NAMALWA (cell line): ENCODE data around the gene USP33.
"Not testable (repeated sequence)": the region's sequence is repeated elsewhere in the genome, so short reads cannot be mapped to it uniquely, and the experiment has no call there.

ENCODE experiments used
- DNase-seq: peaks from one replicate; pipeline ENCODE4 v3.0.0-alpha.2; 2015; ENCODE audit warnings: low spot score

USP33 gene

GRCh38 chr1:77671836-77672235, 87.8 kb downstream of the USP33 start:
- DNase-seq: no peak

- DNase-seq: no peak
These were observed 89.3 kb downstream of the USP33 start for GRCh38 chr1:77670330-77670729.

GRCh38 chr1:77668924-77669449, 90.7 kb downstream of the USP33 start:
- DNase-seq: no peak

DNA sequence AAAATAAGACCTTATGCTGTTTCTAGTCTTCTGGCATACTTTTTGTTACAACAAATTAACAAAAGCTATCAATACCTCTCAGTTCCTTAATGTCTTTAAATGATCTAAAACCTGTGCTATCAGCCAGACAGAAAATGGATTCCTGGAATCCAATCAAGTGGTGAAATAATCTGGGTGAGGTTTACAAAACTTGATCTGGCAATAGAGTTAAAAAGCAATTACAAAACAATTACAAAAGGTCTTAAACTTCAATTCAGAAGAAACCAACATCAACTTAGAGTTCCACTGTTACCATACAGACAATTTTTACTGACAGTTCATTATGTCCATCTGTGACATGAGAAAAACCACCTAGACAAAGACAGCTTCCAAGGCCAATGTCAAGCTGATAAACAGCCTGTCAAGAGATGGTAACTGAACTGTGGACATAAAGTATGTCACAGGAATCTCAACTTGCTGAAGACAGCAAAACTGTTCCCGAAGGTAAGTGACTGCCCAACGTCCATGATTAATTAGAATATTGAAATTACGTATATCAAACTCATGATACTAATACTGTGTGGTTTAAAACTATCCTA, 94.6 kb downstream of the USP33 start:
- DNase-seq: no peak

- no peak for DNase-seq
These were observed 98.0 kb downstream of the USP33 start for GRCh38 chr1:77661696-77662095.

- DNase-seq: no peak
These were observed 99.6 kb downstream of the USP33 start for GRCh38 chr1:77659879-77660593.

DNA sequence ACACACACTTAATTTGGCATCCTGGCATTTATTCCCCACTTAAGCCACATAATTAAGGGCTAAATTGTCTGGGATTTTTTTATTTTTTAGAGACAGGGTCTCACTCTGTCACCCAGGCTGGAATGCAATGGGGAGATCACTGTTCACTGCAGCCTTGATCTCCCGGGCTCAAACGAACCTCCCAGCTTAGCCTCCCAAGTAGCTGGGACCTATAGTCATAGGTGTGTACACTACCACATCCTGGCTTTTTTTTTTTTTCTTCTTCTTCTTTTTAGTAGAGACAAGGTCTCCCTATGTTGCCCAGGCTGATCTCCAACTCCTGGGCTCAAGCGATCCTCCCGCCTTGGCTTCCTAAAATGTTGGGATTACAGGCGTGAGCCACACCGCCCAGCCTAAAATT, 101.4 kb downstream of the USP33 start:
- DNase-seq: no peak

DNA sequence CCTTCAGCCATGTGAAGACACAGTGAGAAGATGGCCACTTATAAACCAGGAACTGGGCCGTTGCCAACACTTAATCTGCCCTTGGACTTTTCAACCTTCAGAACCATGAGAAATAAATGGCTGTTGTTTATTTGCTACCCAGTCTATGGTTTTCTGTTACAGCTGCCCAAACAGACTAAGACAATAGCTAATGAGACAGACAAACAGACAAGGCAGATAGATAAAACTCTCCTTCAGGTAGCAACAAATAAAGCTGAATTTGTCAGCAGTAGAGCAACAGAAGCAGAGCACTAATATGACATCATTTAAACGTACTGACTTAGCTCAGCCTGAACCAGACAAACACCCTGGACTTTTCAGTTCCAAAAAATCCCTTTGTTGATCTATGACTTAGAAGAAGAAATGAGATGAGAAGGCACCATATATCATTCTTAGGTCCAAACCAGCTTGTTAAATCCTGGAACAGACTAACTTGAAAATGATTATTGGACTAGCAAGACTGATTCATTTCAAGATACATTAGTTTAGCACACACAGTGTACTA, 104.1 kb downstream of the USP33 start:
- no peak for DNase-seq

DNA sequence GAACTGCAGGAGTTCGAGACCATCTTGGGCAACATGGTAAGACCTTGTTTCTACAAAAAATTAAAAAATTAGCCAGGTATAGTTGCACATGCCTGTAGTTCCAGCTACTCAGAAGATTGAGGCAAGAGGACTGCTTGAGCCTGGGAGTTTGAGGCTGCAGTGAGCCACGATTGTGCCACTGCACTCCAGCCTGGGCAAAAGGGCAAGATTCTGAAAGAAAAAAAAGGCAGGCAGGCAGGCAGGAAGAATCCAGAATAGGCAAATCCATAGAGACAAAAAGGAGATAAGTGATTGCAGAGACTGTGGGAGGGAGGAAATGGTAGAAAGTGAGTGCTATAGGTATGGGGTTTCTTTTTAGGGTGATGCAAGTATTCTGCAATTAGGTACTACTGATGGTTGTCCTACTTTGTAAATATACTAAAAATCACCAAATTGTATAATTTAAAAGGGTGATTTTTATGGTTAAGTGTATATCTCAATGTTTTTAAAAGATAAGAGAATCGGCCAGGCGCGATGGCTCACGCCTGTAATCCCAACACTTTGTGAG, 106.6 kb downstream of the USP33 start:
- no peak for DNase-seq

DNA sequence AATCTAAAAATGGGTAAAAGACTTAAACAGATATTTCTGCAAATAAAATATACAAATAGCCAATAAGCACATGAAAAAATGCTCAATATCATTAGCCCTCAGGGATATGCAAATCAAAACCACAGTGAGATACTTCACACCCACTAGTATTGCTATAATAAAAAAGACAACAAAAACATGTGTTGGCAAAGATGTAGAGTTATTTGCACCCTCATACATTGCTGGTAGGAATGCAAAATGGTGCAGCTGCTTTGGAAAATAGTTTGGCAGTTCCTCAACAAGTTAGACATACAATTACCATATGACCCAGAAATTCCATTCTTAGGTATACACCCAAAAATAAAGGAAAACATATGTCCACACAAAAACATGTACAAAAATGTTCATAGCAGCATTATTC, 107.4 kb downstream of the USP33 start:
- peak; percentile 46 for DNase-seq

DNA sequence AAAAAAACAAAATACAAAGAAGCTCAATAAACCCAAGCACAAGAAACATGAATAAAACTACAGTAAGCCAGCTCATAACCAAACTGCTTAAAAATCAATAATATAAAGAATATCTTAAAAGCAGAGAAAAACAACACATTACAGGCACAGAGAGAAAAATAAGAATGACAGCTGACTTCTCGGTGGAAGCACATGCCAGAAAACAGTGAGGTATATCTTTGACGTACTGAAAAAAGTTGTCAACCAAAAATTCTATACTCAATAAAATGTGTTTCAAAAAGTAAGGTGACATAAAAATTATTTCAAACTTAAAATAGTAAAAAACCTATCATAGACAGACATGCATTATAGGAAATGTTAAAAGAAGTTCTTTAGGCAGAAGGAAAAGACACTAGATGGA, 110.5 kb downstream of the USP33 start:
- DNase-seq: no peak

DNA sequence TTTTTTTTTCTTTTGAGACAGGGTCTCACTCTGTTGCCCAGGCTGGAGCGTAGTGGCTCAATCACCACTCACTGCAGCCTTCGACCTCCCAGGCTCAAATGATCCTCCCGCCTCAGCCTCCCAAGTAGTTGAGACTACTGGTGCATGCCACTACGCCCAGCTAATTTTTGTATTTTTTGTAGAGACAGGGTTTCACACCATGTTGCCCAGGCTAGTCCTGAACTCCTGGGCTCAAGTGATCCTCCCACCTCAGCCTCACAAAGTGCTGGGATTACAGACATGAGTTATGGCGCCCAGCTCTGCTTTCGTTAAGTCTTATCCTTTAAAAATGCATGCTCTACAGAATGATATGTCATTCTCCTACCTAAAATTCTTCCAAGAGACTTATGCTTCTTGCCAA, 113.4 kb downstream of the USP33 start:
- DNase-seq: not testable (repeated sequence)
